Endothelial cell of umbilical vein (primary cell): ENCODE data around the gene BMP10.

Experiments used
- POLR2A ChIP-seq: IDR thresholded peaks from 2 replicates; pipeline ENCODE4 v1.6.1; 2012; ENCODE audit warnings: low read depth, mild to moderate bottlenecking, control low read depth, low read length
- TF ChIP-seq, protein P1 (sequence below), 2 donors: IDR thresholded peaks; 1 replicate in 1 of 2; 2 replicates in 1 of 2; pipeline ENCODE4 v1.5.1; 2011; ENCODE audit warnings: low read length in 2 of 2, mild to moderate bottlenecking in 2 of 2, moderate library complexity in 2 of 2, control low read depth in 1 of 2, inconsistent platforms in 1 of 2, low read depth in 1 of 2; ENCODE audit not compliant: insufficient read depth in 1 of 2; ENCODE audit errors: extremely low read depth in 1 of 2

DNA sequence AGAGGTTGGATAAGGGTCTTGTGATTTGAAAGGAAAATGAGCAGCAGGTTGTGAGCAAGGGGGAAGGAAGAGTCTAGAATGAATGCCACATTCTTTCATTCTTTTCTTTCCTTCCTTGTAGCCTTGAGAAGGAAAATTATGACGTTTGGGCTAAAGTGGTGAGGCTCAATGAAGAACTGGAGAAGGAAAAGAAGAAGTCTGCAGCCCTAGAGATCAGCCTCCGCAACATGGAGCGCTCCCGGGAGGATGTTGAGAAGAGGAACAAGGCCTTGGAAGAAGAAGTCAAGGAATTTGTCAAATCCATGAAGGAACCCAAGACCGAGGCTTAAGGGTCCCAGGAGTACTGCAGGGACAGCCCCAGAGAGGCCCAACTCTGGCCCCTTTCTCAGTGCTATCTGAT is 45.3 kb downstream of the BMP10 start:
- TF ChIP-seq POLR2A: no peak
- TF ChIP-seq, protein P1, sequence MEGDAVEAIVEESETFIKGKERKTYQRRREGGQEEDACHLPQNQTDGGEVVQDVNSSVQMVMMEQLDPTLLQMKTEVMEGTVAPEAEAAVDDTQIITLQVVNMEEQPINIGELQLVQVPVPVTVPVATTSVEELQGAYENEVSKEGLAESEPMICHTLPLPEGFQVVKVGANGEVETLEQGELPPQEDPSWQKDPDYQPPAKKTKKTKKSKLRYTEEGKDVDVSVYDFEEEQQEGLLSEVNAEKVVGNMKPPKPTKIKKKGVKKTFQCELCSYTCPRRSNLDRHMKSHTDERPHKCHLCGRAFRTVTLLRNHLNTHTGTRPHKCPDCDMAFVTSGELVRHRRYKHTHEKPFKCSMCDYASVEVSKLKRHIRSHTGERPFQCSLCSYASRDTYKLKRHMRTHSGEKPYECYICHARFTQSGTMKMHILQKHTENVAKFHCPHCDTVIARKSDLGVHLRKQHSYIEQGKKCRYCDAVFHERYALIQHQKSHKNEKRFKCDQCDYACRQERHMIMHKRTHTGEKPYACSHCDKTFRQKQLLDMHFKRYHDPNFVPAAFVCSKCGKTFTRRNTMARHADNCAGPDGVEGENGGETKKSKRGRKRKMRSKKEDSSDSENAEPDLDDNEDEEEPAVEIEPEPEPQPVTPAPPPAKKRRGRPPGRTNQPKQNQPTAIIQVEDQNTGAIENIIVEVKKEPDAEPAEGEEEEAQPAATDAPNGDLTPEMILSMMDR (IDR thresholded peaks at IDR 0.05; ENCODE audit: extremely low read depth in 1 of 2, insufficient read depth in 1 of 2, low read depth in 1 of 2, low read length in 2 of 2): no peak
